Mammary epithelial cell (primary cell): ENCODE measurements around the gene PCK2.

ENCODE experiments used
- EZH2 ChIP-seq: IDR thresholded peaks from 2 replicates; pipeline ENCODE4 v1.6.1; 2012; ENCODE audit warnings: low read length, inconsistent platforms, borderline replicate concordance
- TF ChIP-seq, protein P1 (sequence below), 2 donors: IDR thresholded peaks in 1 of 2; conservative IDR thresholded peaks in 1 of 2; 2 replicates each; pipeline ENCODE4 v1.5.1; 2011 to 2012; ENCODE audit warnings: inconsistent platforms in 2 of 2, low read length in 2 of 2, mild to moderate bottlenecking in 2 of 2, control low read depth in 1 of 2, low read depth in 1 of 2; ENCODE audit not compliant: insufficient read depth in 1 of 2; ENCODE audit errors: extremely low read depth in 1 of 2

DNA sequence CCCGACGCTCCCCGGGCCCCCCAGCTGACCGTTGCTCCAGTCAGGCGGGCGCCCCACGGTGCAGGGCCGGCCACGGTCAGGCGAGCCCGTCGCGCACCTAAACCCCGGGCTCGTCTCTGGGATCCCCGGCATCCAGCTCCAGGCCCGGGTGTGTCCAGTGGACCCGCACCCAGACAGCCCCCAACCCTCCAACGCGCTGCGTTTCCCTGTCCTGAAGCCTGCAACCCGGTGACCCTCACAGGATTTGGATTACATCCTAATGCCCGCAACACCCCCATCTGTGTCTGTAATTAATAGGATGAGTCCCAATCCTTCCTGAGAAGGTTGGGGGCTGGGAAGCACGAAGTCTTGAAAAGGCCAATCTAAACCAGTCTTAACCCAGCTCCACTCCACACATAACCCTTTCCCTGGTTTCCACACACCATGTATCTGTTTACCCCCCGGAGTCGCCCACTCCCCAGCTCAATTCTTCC, 12.3 kb upstream of the PCK2 start:
- TF ChIP-seq EZH2, result no peak
- TF ChIP-seq, protein P1, sequence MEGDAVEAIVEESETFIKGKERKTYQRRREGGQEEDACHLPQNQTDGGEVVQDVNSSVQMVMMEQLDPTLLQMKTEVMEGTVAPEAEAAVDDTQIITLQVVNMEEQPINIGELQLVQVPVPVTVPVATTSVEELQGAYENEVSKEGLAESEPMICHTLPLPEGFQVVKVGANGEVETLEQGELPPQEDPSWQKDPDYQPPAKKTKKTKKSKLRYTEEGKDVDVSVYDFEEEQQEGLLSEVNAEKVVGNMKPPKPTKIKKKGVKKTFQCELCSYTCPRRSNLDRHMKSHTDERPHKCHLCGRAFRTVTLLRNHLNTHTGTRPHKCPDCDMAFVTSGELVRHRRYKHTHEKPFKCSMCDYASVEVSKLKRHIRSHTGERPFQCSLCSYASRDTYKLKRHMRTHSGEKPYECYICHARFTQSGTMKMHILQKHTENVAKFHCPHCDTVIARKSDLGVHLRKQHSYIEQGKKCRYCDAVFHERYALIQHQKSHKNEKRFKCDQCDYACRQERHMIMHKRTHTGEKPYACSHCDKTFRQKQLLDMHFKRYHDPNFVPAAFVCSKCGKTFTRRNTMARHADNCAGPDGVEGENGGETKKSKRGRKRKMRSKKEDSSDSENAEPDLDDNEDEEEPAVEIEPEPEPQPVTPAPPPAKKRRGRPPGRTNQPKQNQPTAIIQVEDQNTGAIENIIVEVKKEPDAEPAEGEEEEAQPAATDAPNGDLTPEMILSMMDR (conservative IDR thresholded peaks at IDR 0.05 in 1 of 2, IDR thresholded peaks at IDR 0.05 in 1 of 2; ENCODE audit: extremely low read depth in 1 of 2, insufficient read depth in 1 of 2, low read depth in 1 of 2, low read length in 2 of 2), result no peak
